Nephron progenitor cell (in vitro differentiated cells): Measurements from ENCODE around the gene SEMA5B.
A peak's percentile ranks its signal among the peaks of the same experiment; 100 is the strongest.

ENCODE experiments used
- DNase-seq: peaks from one replicate; pipeline ENCODE4 v3.0.0; 2021
- H3K27ac Mint-ChIP-seq: 2 replicates; pipeline ENCODE4 v1.8.0; 2021; ENCODE audit warnings: mild to moderate bottlenecking, moderate library complexity, mixed read lengths
- H3K27me3 Mint-ChIP-seq: 2 replicates; pipeline ENCODE4 v1.8.0; 2021; ENCODE audit warnings: mild to moderate bottlenecking, low read depth, mixed read lengths; ENCODE audit not compliant: poor library complexity
- H3K36me3 Mint-ChIP-seq: 2 replicates; pipeline ENCODE4 v1.8.0; 2021; ENCODE audit warnings: low read depth, mixed read lengths
- H3K4me1 Mint-ChIP-seq: 2 replicates; pipeline ENCODE4 v1.8.0; 2021; ENCODE audit warnings: mixed read lengths
- H3K4me3 Mint-ChIP-seq: 2 replicates; pipeline ENCODE4 v1.8.0; 2021; ENCODE audit warnings: mild to moderate bottlenecking, moderate library complexity, mixed read lengths
- H3K9me3 Mint-ChIP-seq: 2 replicates; pipeline ENCODE4 v1.8.0; 2021; ENCODE audit warnings: mild to moderate bottlenecking, moderate library complexity, mixed read lengths
- TF ChIP-seq, protein P1 (sequence below): fragments of 200-600 bp; sonication (generic); IDR thresholded peaks from 2 replicates; pipeline ENCODE4 v1.5.0; 2021; ENCODE audit warnings: antibody characterized with exemption

Gene SEMA5B

DNA sequence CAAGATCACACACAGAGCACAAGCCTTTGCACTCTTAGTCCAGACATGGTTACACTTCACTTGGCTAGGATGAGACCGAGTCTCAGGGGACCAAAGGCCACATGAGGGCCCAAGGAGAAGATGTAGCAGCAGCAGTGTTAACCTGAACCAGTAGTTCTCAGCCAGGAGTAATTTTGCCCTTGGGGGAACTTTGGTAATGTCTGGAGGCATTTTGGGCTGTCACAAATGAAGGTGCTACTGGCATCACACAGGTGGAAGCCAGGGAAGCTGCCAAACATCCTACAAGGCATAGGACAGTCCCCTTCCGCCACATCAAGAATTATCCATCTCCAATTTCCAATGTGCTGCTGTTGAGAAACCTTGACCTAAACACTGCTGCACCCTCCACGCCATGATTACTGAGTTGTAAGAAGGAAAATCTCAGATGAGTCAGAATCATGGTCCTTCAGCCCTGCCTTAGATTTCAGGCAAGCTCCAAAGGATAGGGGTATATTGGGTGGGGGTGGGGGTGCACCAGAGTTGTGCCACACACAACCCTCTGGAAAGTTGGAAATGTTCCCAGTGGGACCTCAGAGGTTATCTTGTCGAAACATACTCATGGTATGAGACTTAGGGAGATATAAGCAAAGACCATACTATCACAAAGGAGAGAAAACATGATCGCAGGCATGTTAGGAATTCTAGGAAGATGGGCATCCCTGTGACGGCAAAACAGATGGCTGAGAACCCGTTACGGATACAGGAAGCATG is 36.2 kb downstream of the SEMA5B start:
- Mint-ChIP-seq H3K36me3 (no peaks in the 10 kb centered on the region), H3K27me3 (peaks cover 48% of the 10 kb centered on the region), H3K4me1 (peaks cover 97% of the 10 kb centered on the region), H3K4me3 (no peak overlapping the region), H3K27ac (no peak overlapping the region), H3K9me3 (no peaks in the 10 kb centered on the region)
- TF ChIP-seq, protein P1, sequence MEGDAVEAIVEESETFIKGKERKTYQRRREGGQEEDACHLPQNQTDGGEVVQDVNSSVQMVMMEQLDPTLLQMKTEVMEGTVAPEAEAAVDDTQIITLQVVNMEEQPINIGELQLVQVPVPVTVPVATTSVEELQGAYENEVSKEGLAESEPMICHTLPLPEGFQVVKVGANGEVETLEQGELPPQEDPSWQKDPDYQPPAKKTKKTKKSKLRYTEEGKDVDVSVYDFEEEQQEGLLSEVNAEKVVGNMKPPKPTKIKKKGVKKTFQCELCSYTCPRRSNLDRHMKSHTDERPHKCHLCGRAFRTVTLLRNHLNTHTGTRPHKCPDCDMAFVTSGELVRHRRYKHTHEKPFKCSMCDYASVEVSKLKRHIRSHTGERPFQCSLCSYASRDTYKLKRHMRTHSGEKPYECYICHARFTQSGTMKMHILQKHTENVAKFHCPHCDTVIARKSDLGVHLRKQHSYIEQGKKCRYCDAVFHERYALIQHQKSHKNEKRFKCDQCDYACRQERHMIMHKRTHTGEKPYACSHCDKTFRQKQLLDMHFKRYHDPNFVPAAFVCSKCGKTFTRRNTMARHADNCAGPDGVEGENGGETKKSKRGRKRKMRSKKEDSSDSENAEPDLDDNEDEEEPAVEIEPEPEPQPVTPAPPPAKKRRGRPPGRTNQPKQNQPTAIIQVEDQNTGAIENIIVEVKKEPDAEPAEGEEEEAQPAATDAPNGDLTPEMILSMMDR, result no peak
- no peak for DNase-seq

DNA sequence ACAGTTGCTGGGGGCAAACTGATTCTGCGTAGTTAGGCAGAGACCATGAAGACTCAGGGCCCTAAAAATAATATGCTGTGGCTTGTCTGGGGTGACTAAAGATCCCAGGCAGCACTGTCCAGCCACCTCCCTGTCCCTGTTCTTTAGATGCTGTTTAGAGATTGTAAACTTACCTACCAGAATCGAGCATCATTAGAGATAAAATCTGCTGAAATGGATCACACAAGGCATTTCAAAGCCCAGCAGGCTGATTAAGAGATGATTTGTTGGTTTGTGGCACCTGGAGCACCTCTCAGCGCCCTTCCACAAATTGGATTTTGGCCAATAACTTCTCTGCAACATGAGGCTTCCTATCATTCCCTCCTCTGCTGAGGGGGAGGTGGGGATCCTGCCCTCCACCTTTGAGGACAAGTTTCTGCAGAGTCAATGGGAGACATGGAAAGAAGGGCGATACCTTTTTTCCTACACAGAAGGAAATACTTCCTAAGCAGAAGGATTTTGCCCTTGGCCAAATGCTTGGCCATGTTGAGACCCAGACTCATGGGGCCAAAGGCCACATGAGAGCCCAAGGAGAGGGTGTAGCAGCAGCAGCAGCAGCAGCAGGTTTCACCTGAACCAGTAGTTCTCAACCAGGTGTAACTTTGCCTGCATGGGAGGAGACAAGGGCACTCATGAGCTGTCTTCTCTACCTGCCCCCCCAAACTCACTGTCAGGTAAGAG is 37.5 kb downstream of the SEMA5B start:
- Mint-ChIP-seq H3K27ac (no peak overlapping the region), H3K27me3 (peaks cover 46% of the 10 kb centered on the region)

DNA sequence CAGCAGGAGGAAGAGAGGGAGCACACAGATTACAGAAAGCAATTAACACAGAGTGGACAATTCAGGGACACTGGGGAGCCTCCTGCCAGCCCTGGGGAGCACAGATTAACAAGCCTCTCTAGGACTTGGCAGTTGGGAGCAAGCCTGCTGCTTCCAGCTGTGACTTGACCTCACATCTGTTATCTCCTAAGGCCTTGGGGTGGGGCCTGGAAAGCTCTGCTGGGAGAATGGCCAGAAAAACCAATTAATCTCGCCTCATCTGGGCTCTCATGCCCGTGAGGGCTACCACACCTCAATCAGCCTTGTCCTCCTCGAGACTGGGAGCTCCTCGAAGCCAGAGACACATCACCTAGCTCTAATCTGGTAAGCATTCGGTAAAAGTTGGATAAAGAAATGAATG is 39.1 kb downstream of the SEMA5B start:
- Mint-ChIP-seq H3K4me1 (peaks cover 92% of the 10 kb centered on the region), H3K36me3 (no peaks in the 10 kb centered on the region), H3K27me3 (peaks cover 40% of the 10 kb centered on the region), H3K9me3 (no peaks in the 10 kb centered on the region), H3K4me3 (no peak overlapping the region), H3K27ac (no peak overlapping the region)
- DNase-seq, result no peak
- TF ChIP-seq, protein P1, result no peak

More for the DNA sequence above, 37.5 kb downstream of the SEMA5B start:
- no peak for DNase-seq
- TF ChIP-seq, protein P1, result no peak
- H3K4me1 Mint-ChIP-seq, result peaks cover 96% of the 10 kb centered on the region
- H3K4me3 Mint-ChIP-seq, result no peak overlapping the region
- no peaks in the 10 kb centered on the region for H3K9me3 Mint-ChIP-seq
- H3K36me3 Mint-ChIP-seq, result no peaks in the 10 kb centered on the region

DNA sequence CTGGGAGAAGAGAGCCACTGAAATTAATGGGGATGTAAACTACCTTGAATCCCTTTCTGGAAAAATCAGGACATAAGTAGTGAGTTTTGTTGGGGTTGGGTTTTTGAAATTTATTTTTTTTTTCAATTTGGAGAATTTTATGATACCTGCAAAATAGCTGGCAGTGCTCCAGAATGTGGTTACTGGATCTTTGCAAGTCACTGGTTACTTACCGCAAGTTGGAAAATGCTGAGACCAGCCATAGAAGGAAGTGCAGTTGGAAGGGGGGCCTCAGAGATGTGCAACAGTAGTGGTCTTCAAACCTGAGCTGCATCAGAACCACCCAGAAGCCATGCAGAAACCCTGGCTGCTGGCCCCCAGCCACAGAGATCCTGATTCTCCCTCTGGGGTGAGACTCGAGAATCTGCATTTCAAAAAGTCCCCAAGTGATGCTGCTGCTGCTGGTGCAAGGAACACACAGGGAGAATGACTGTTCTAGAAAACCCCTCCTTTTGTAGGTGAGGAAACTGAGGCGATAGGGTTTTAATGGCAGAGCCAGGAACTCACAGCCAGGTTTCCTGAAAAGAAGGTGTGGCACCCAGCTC is 39.7 kb downstream of the SEMA5B start:
- no peak overlapping the region for H3K27ac Mint-ChIP-seq
- H3K27me3 Mint-ChIP-seq, result peaks cover 36% of the 10 kb centered on the region

DNA sequence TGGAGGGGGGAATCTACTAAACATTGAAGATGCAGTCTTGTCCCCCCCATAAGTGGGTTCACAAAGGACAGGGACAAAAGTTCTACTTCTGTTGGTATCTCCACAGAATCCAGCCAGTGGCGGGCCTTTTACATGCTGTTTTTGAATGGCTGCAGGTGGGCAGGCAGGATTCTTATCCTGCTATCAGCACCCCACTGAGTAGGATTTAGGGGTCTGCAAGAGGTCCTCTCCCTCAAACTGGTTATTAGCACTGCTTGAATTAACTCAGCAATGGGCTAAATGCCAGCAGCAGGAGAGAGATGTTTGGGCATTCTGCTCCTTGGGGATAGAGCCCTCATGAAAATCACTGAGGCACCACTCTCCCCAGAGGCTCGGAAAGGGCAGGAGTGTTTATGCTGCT is 40.3 kb downstream of the SEMA5B start:
- Mint-ChIP-seq H3K4me1 (peaks cover 92% of the 10 kb centered on the region), H3K27ac (peak overlapping the region; percentile 69), H3K36me3 (no peaks in the 10 kb centered on the region), H3K27me3 (peaks cover 36% of the 10 kb centered on the region), H3K9me3 (no peaks in the 10 kb centered on the region), H3K4me3 (peak overlapping the region; percentile 28)
- no peak for DNase-seq
- TF ChIP-seq, protein P1, result no peak

More for the DNA sequence above, 39.7 kb downstream of the SEMA5B start:
- Mint-ChIP-seq H3K4me3 (no peak overlapping the region), H3K36me3 (no peaks in the 10 kb centered on the region), H3K4me1 (peaks cover 92% of the 10 kb centered on the region), H3K9me3 (no peaks in the 10 kb centered on the region)
- no peak for DNase-seq
- TF ChIP-seq, protein P1, result no peak
